ENCODE measurements around the gene MITF.

GRCh38 chr3:69775751-69776150 is 36.5 kb downstream of the MITF start:
- TF ChIP-seq, protein P1, sequence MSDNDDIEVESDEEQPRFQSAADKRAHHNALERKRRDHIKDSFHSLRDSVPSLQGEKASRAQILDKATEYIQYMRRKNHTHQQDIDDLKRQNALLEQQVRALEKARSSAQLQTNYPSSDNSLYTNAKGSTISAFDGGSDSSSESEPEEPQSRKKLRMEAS (IDR thresholded peaks at IDR 0.05): no peak
- TF ChIP-seq, protein P2, sequence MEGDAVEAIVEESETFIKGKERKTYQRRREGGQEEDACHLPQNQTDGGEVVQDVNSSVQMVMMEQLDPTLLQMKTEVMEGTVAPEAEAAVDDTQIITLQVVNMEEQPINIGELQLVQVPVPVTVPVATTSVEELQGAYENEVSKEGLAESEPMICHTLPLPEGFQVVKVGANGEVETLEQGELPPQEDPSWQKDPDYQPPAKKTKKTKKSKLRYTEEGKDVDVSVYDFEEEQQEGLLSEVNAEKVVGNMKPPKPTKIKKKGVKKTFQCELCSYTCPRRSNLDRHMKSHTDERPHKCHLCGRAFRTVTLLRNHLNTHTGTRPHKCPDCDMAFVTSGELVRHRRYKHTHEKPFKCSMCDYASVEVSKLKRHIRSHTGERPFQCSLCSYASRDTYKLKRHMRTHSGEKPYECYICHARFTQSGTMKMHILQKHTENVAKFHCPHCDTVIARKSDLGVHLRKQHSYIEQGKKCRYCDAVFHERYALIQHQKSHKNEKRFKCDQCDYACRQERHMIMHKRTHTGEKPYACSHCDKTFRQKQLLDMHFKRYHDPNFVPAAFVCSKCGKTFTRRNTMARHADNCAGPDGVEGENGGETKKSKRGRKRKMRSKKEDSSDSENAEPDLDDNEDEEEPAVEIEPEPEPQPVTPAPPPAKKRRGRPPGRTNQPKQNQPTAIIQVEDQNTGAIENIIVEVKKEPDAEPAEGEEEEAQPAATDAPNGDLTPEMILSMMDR (IDR thresholded peaks at IDR 0.05; ENCODE audit: low read depth, low read length, missing input control): no peak
- no peak for TF ChIP-seq EGR1 (IDR thresholded peaks at IDR 0.05; ENCODE audit: low read depth in 2 of 2)
- no peak for TF ChIP-seq GABPA (IDR thresholded peaks at IDR 0.05 in 1 of 2, conservative IDR thresholded peaks at IDR 0.05 in 1 of 2)
- no peak for TF ChIP-seq ATF3 (IDR thresholded peaks at IDR 0.05)
- no peak for TF ChIP-seq RAD21 (IDR thresholded peaks at IDR 0.05)
- TF ChIP-seq YY1 (IDR thresholded peaks at IDR 0.05): no peak
- TF ChIP-seq RXRA (IDR thresholded peaks at IDR 0.05): no peak
